Activated B cell treated with CpG ODN at 0.5 μM for 24 hours (primary cell): ENCODE data around the gene ZNF326. TPM values are rescaled to one million over a fixed set of nuclear protein-coding genes. Genes with fewer than 3 reads are reported as not detected.

Source experiments
- ATAC-seq: fragments of 200-7000 bp; cut with Tn5 transposase; one replicate; pipeline ENCODE4 v1.10.0; 2021; ENCODE audit warnings: low read depth, mild to moderate bottlenecking, moderate library complexity
- CTCF ChIA-PET: fragments of 350-600 bp; sonication (Branson Sonifier 250); formaldehyde crosslinking; loops from one replicate; lab custom pipeline; 2021; ENCODE audit warnings: antibody characterized with exemption; lab: Charles Lee
- POLR2A ChIA-PET: fragments of 350-600 bp; sonication (Branson Sonifier 250); formaldehyde crosslinking; loops from one replicate; lab custom pipeline; 2021; ENCODE audit warnings: antibody characterized with exemption; lab: Charles Lee
- DNase-seq: peaks from one replicate; pipeline ENCODE4 v3.0.0; 2022
- H3K27ac Mint-ChIP-seq: one replicate; pipeline ENCODE4 v1.8.0; 2020; ENCODE audit warnings: mixed read lengths
- H3K27me3 Mint-ChIP-seq: one replicate; pipeline ENCODE4 v1.8.0; 2021; ENCODE audit warnings: mixed read lengths
- H3K36me3 Mint-ChIP-seq: one replicate; pipeline ENCODE4 v1.8.0; 2021; ENCODE audit warnings: low read depth, mixed read lengths
- H3K4me1 Mint-ChIP-seq: one replicate; pipeline ENCODE4 v1.8.0; 2021; ENCODE audit warnings: mixed read lengths
- H3K4me3 Mint-ChIP-seq: one replicate; pipeline ENCODE4 v1.8.0; 2020; ENCODE audit warnings: mild to moderate bottlenecking, mixed read lengths
- H3K9me3 Mint-ChIP-seq: one replicate; pipeline ENCODE4 v1.8.0; 2020; ENCODE audit warnings: mixed read lengths
- intact Hi-C: fragments of 100-400 bp; cut with micrococcal nuclease; formaldehyde crosslinking; loops from one replicate; pipeline ENCODE4 v1.15.1; 2024
- total RNA-seq: library from RNA; stranded (reverse); gene quantifications from 2 replicates; pipeline ENCODE4 v1.2.3, GENCODE V29; 2022
- TF ChIP-seq, protein P1 (sequence below): fragments of 200-600 bp; IDR thresholded peaks from one replicate; pipeline ENCODE4 v1.8.0; 2022; ENCODE audit warnings: antibody characterized with exemption, mild to moderate bottlenecking

The ZNF326 gene
- total RNA-seq, 1 donor from 2014 or later, result 30.3 TPM

- H3K36me3 Mint-ChIP-seq, result peaks cover 75% of the 10 kb centered on the region
- peaks cover 2% of the 10 kb centered on the region for H3K4me1 Mint-ChIP-seq
- H3K4me3 Mint-ChIP-seq, result no peak overlapping the region
- no peaks in the 10 kb centered on the region for H3K9me3 Mint-ChIP-seq
- H3K27me3 Mint-ChIP-seq, result no peaks in the 10 kb centered on the region
- ATAC-seq (no peak), DNase-seq (no peak)
- intact Hi-C loops, result no loop called here
- ChIA-PET CTCF (no interaction called here), POLR2A (no interaction called here)
- TF ChIP-seq, protein P1, sequence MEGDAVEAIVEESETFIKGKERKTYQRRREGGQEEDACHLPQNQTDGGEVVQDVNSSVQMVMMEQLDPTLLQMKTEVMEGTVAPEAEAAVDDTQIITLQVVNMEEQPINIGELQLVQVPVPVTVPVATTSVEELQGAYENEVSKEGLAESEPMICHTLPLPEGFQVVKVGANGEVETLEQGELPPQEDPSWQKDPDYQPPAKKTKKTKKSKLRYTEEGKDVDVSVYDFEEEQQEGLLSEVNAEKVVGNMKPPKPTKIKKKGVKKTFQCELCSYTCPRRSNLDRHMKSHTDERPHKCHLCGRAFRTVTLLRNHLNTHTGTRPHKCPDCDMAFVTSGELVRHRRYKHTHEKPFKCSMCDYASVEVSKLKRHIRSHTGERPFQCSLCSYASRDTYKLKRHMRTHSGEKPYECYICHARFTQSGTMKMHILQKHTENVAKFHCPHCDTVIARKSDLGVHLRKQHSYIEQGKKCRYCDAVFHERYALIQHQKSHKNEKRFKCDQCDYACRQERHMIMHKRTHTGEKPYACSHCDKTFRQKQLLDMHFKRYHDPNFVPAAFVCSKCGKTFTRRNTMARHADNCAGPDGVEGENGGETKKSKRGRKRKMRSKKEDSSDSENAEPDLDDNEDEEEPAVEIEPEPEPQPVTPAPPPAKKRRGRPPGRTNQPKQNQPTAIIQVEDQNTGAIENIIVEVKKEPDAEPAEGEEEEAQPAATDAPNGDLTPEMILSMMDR, result no peak
- H3K27ac Mint-ChIP-seq, result no peak overlapping the region
These were observed 17.4 kb downstream of the ZNF326 start for GRCh38 chr1:90012300-90012699.

GRCh38 chr1:90023691-90024090 lies 28.8 kb downstream of the ZNF326 start:
- DNase-seq (no peak), ATAC-seq (no peak)
- H3K9me3 Mint-ChIP-seq, result peaks cover 8% of the 10 kb centered on the region
- H3K27me3 Mint-ChIP-seq, result no peaks in the 10 kb centered on the region
- POLR2A ChIA-PET, result no interaction called here
- no peak overlapping the region for H3K4me3 Mint-ChIP-seq
- TF ChIP-seq, protein P1, result no peak
- H3K4me1 Mint-ChIP-seq, result no peaks in the 10 kb centered on the region
- H3K36me3 Mint-ChIP-seq, result peaks cover 87% of the 10 kb centered on the region
- no peak overlapping the region for H3K27ac Mint-ChIP-seq
- CTCF ChIA-PET, result no interaction called here
- intact Hi-C loops, result no loop called here

- peaks cover 71% of the 10 kb centered on the region for H3K36me3 Mint-ChIP-seq
- H3K4me3 Mint-ChIP-seq, result no peak overlapping the region
- ChIA-PET CTCF (no interaction called here), POLR2A (no interaction called here)
- H3K9me3 Mint-ChIP-seq, result peaks cover 5% of the 10 kb centered on the region
- intact Hi-C loops, result no loop called here
- H3K27me3 Mint-ChIP-seq, result no peaks in the 10 kb centered on the region
- H3K4me1 Mint-ChIP-seq, result no peaks in the 10 kb centered on the region
- H3K27ac Mint-ChIP-seq, result no peak overlapping the region
- DNase-seq (no peak), ATAC-seq (no peak)
- TF ChIP-seq, protein P1, result no peak
These were observed 32.4 kb downstream of the ZNF326 start for GRCh38 chr1:90027281-90027680.

DNA sequence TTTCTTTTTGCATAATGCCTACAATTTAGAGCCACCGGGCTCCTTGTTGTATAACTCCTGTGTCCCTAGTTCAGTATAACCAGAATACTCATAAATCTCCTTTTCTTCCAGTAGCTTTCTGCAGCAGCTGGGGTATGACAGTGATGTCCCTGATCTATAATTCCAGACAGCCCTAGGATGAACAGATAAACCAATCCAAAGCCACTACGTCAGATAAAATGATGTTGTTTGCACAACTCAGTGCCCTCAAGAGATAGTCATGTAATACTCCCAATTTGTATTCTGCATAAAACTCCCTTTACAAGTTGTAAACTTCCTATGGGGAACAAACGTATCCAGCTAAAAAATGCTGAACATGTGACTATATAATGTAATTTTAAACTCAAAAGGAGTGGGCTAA lies 44.7 kb downstream of the ZNF326 start:
- Mint-ChIP-seq H3K4me1 (no peaks in the 10 kb centered on the region), H3K4me3 (no peak overlapping the region), H3K36me3 (no peaks in the 10 kb centered on the region), H3K9me3 (no peaks in the 10 kb centered on the region), H3K27ac (no peak overlapping the region), H3K27me3 (no peaks in the 10 kb centered on the region)
- TF ChIP-seq, protein P1, result no peak
- ATAC-seq (no peak), DNase-seq (no peak)
- intact Hi-C loops, result no loop called here
- CTCF ChIA-PET, result interaction anchor here (0.7 kb wide), 1 partner anchor 9 kb away, joined by 3 read pairs; no protein-coding TSS in a partner anchor
- POLR2A ChIA-PET, result no interaction called here

DNA sequence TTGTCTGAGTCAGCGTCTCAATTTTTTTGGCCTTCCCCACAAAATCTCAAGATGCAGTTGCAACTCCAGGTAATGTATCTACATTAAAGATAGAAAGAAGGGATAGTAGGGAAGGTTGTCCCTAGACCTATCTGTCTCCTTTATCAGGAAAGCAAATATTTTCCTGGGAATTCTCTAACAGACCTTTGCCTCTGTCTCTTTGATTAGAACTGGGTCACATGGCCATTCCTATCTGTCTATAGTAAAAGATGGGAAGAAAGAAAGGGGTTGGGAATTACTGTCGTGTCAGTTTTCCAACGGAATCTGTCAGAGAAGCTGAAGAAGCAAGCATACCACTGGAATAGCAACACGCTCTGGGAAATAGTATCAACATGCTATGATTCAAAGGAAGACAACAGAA lies 48.7 kb downstream of the ZNF326 start:
- Mint-ChIP-seq H3K27ac (no peak overlapping the region), H3K9me3 (no peaks in the 10 kb centered on the region), H3K4me3 (no peak overlapping the region), H3K36me3 (no peaks in the 10 kb centered on the region), H3K4me1 (no peaks in the 10 kb centered on the region), H3K27me3 (no peaks in the 10 kb centered on the region)
- TF ChIP-seq, protein P1, result no peak
- ATAC-seq (no peak), DNase-seq (no peak)
- intact Hi-C loops, result no loop called here
- ChIA-PET CTCF (interaction anchor here (0.6 kb wide), 1 partner anchor 1396 kb away, joined by 3 read pairs; no protein-coding TSS in a partner anchor), POLR2A (no interaction called here)
